Esophagus muscularis mucosa (tissue), 3 donors: ENCODE data around the gene RADIL.

Experiments
- EP300 ChIP-seq: sonication (generic); formaldehyde crosslinking; IDR thresholded peaks from one replicate; pipeline ENCODE4 v1.6.1; 2017; ENCODE audit warnings: antibody characterized with exemption
- TF ChIP-seq, protein P1 (sequence below), 3 experiments: fragments of 200-600 bp in 2 of 3; fragments of 450-650 bp in 1 of 3; sonication (generic) in 2 of 3; IDR thresholded peaks; one replicate each; pipeline ENCODE4 v1.5.1; 2017 to 2019; ENCODE audit warnings: antibody characterized with exemption in 3 of 3, mild to moderate bottlenecking in 2 of 3, moderate library complexity in 1 of 3

DNA sequence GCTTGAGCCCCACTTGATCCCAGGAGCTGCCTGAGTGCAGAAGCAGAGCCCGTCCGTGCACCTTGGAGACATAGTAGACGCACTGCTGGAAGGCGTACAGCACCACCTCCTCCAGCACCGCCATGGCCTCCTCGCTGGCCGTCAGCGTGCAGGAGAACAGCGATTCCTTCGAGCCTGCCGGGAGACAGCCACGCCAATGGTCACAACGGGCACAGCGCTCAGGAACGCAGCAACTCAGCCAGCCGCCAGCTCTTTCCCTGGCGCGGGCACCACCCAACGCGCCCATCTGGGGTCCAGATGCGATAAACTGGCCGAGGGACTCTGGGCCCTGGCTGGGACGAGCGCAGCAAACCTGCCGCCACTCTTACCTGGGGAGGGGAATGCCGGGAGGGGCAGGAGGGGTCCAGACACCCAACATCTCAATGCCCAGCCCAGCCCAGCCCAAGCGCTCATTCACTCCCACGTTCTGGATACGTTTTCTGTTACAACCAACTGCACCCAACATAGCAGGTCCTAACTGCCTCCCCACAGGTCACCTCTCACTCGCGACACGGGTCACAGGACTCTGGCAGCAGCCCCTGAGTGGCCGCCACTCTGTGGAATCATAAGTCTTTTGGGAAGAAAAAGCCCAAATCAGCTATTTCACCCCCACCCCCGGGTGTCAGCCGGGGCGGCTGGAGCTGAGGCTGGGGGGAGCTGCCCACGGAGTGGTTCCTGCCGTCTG lies 66.2 kb downstream of the RADIL start:
- TF ChIP-seq, protein P1, sequence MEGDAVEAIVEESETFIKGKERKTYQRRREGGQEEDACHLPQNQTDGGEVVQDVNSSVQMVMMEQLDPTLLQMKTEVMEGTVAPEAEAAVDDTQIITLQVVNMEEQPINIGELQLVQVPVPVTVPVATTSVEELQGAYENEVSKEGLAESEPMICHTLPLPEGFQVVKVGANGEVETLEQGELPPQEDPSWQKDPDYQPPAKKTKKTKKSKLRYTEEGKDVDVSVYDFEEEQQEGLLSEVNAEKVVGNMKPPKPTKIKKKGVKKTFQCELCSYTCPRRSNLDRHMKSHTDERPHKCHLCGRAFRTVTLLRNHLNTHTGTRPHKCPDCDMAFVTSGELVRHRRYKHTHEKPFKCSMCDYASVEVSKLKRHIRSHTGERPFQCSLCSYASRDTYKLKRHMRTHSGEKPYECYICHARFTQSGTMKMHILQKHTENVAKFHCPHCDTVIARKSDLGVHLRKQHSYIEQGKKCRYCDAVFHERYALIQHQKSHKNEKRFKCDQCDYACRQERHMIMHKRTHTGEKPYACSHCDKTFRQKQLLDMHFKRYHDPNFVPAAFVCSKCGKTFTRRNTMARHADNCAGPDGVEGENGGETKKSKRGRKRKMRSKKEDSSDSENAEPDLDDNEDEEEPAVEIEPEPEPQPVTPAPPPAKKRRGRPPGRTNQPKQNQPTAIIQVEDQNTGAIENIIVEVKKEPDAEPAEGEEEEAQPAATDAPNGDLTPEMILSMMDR (IDR thresholded peaks at IDR 0.05), result no peak
- no peak for TF ChIP-seq EP300
